Endothelial cell of umbilical vein (primary cell): ENCODE data around the gene GPRASP2. TPM values are rescaled to one million over a fixed set of nuclear protein-coding genes. Genes with fewer than 3 reads are reported as not detected.

Source experiments
- BruUV-seq: library from RNA; stranded (reverse); fragments of 400-500 nt; replicated peaks from 2 replicates; lab custom pipeline; 2021; lab: Mats Ljungman, UMichigan
- CTCF ChIA-PET: fragments of 300-600, 350-600 bp; sonication (Branson Sonifier 250); formaldehyde crosslinking; loops from one replicate; lab custom pipeline; 2021; ENCODE audit warnings: antibody characterized with exemption, inconsistent platforms; lab: Charles Lee
- POLR2A ChIA-PET: fragments of 300-600, 350-600 bp; sonication (Branson Sonifier 250); formaldehyde crosslinking; loops from one replicate; lab custom pipeline; 2021; ENCODE audit warnings: antibody characterized with exemption, inconsistent platforms; lab: Charles Lee
- DNase-seq: peaks from one replicate; pipeline ENCODE4 v3.0.0-alpha.2; 2011; ENCODE audit warnings: low read depth, low spot score
- FAIRE-seq: peaks from 2 replicates; lab custom pipeline; 2011; peaks lifted over from hg19 to GRCh38; lab: Jason Lieb, UNC
- H2AFZ ChIP-seq: 2 replicates; pipeline ENCODE4 v1.6.0; 2012; ENCODE audit warnings: low read depth, low read length, control low read depth, inconsistent platforms
- H3K27ac ChIP-seq: 2 replicates; pipeline ENCODE4 v1.5.1; 2011; ENCODE audit warnings: low read depth, mild to moderate bottlenecking, control low read depth, low read length, moderate library complexity; ENCODE audit not compliant: insufficient read depth
- H3K27me3 ChIP-seq, 2 experiments: 2 replicates each; pipeline versions ENCODE4 v1.6.0 to v1.6.1; 2011; ENCODE audit warnings: low read length in 2 of 2, mixed read lengths in 1 of 2; ENCODE audit not compliant: control insufficient read depth in 2 of 2, insufficient read depth in 2 of 2
- H3K36me3 ChIP-seq, 2 experiments: 2 replicates in 1 of 2; 3 replicates in 1 of 2; pipeline ENCODE4 v1.5.1; 2011; ENCODE audit warnings: low read length in 2 of 2, mild to moderate bottlenecking in 1 of 2, moderate library complexity in 1 of 2; ENCODE audit not compliant: control insufficient read depth in 2 of 2, insufficient read depth in 2 of 2; ENCODE audit errors: extremely low read depth in 1 of 2
- H3K4me1 ChIP-seq: 3 replicates; pipeline ENCODE4 v1.5.1; 2011; ENCODE audit warnings: mild to moderate bottlenecking, low read length; ENCODE audit not compliant: control insufficient read depth, insufficient read depth; ENCODE audit errors: extremely low read depth
- H3K4me2 ChIP-seq: 2 replicates; pipeline ENCODE4 v1.6.1; 2011; ENCODE audit warnings: low read length, control low read depth, mixed read lengths; ENCODE audit not compliant: insufficient read depth
- H3K4me3 ChIP-seq, 3 experiments: fragments of 200-600 bp in 1 of 3; sonication (generic), shearing (Covaris generic) in 1 of 3; replicated peaks in 1 of 3; 2 replicates each; pipeline ENCODE4 v1.5.1; 2011 to 2016; ENCODE audit warnings: control low read depth in 3 of 3, low read length in 3 of 3, mild to moderate bottlenecking in 2 of 3, inconsistent platforms in 1 of 3, low read depth in 1 of 3, moderate library complexity in 1 of 3; ENCODE audit not compliant: insufficient read depth in 1 of 3
- H3K79me2 ChIP-seq: 2 replicates; pipeline ENCODE4 v1.6.0; 2012; ENCODE audit warnings: low read length, inconsistent platforms; ENCODE audit not compliant: control insufficient read depth, insufficient read depth
- H3K9ac ChIP-seq: replicated peaks from 2 replicates; pipeline ENCODE3; 2011; ENCODE audit warnings: low read length, control low read depth; ENCODE audit not compliant: insufficient read depth; ENCODE audit errors: extremely low read depth
- H3K9me1 ChIP-seq: replicated peaks from 3 replicates; pipeline ENCODE4 v1.6.0; 2011; ENCODE audit warnings: mild to moderate bottlenecking, low read length; ENCODE audit not compliant: control insufficient read depth, insufficient read depth; ENCODE audit errors: extremely low read depth
- H3K9me3 ChIP-seq: replicated peaks from 2 replicates; pipeline ENCODE4 v1.5.1; 2012; ENCODE audit warnings: low read length, inconsistent platforms; ENCODE audit not compliant: control insufficient read depth, insufficient read depth
- H4K20me1 ChIP-seq: replicated peaks from 2 replicates; pipeline ENCODE3; 2011; ENCODE audit warnings: mild to moderate bottlenecking, low read length; ENCODE audit not compliant: control insufficient read depth, insufficient read depth; ENCODE audit errors: extremely low read depth
- CTCF ChIP-seq, 2 donors: IDR thresholded peaks; 1 replicate in 1 of 2; 2 replicates in 1 of 2; pipeline ENCODE4 v1.5.1; 2011; ENCODE audit warnings: low read length in 2 of 2, mild to moderate bottlenecking in 2 of 2, moderate library complexity in 2 of 2, control low read depth in 1 of 2, inconsistent platforms in 1 of 2, low read depth in 1 of 2; ENCODE audit not compliant: insufficient read depth in 1 of 2; ENCODE audit errors: extremely low read depth in 1 of 2
- EZH2 ChIP-seq: IDR thresholded peaks from 2 replicates; pipeline ENCODE4 v1.6.1; 2012; ENCODE audit warnings: borderline replicate concordance, low read depth, mild to moderate bottlenecking, moderate library complexity, low read length, inconsistent platforms; ENCODE audit not compliant: severe bottlenecking
- FOS ChIP-seq: IDR thresholded peaks from 2 replicates; pipeline ENCODE4 v1.6.1; 2011; ENCODE audit warnings: mild to moderate bottlenecking, low read length, moderate library complexity, borderline replicate concordance; ENCODE audit not compliant: insufficient read depth
- GATA2 ChIP-seq: IDR thresholded peaks from 2 replicates; pipeline ENCODE4 v1.7.0; 2011; ENCODE audit warnings: low read depth, mild to moderate bottlenecking, moderate library complexity, mixed read lengths, low read length; ENCODE audit not compliant: insufficient read length, insufficient read depth
- JUN ChIP-seq: IDR thresholded peaks from 2 replicates; pipeline ENCODE4 v1.6.1; 2011; ENCODE audit warnings: borderline replicate concordance, low read depth; ENCODE audit not compliant: insufficient read length, insufficient read depth
- MAX ChIP-seq: IDR thresholded peaks from 2 replicates; pipeline ENCODE4 v1.6.1; 2011; ENCODE audit not compliant: insufficient read depth, insufficient read length
- MYC ChIP-seq: IDR thresholded peaks from one replicate; pipeline ENCODE4 v1.6.1; 2011; ENCODE audit warnings: mild to moderate bottlenecking, low read depth, low read length
- POLR2A ChIP-seq: IDR thresholded peaks from 2 replicates; pipeline ENCODE4 v1.6.1; 2012; ENCODE audit warnings: low read depth, mild to moderate bottlenecking, control low read depth, low read length
- POLR2AphosphoS5 ChIP-seq: IDR thresholded peaks from 2 replicates; pipeline ENCODE4 v1.6.1; 2012; ENCODE audit warnings: low read depth, mild to moderate bottlenecking, control low read depth, low read length, moderate library complexity; ENCODE audit not compliant: insufficient read depth
- dilution Hi-C: fragments of 300-500 bp; cut with MboI; formaldehyde crosslinking; loops from one replicate; pipeline ENCODE4 v1.15.0; 2019; ENCODE audit warnings: low sequenced_read_pairs; ENCODE audit not compliant: extremely low pct_ligation_motif_present
- intact Hi-C: fragments of 100-400 bp; cut with micrococcal nuclease; formaldehyde crosslinking; loops from one replicate; pipeline ENCODE4 v1.10.0; 2022
- polyA plus RNA-seq, 4 experiments: library from polyadenylated mRNA; depleted of rRNA in 3 of 4; stranded (reverse) in 3 of 4; unstranded in 1 of 4; fragments of >200 nt; gene quantifications; 2 replicates each; pipeline versions ENCODE4 v1.2.1 to v1.2.3, GENCODE V29; 2011 to 2012; ENCODE audit warnings: missing spikeins in 1 of 4
- total RNA-seq: library from RNA; stranded (reverse); gene quantifications from 2 replicates; pipeline ENCODE4 v1.2.3, GENCODE V29; 2021

The GPRASP2 gene
- total and polyA plus RNA-seq, 2 donors (not counting 3 experiments of a cell fraction or from before 2014, with no cell fraction given), result 4.9 to 6.5 TPM

- no peaks in the 10 kb centered on the region for H3K4me1 ChIP-seq
- H3K79me2 ChIP-seq, result no peaks in the 10 kb centered on the region
- intact Hi-C loops, result no loop called here
- no peaks in the 10 kb centered on the region for H3K9me3 ChIP-seq
- no TSS peak for BruUV-seq
- H3K9ac ChIP-seq, result no peak overlapping the region
- no peak overlapping the region for H3K4me2 ChIP-seq
- FAIRE-seq, result no peak
- dilution Hi-C loops, result no loop called here
- no peak for DNase-seq
- H3K36me3 ChIP-seq, result no peaks in the 10 kb centered on the region
- CTCF ChIA-PET, result no interaction called here
- H4K20me1 ChIP-seq, result no peaks in the 10 kb centered on the region
- peaks cover 3 to 4% of the 10 kb centered on the region in 2 experiments for H3K27me3 ChIP-seq
- no peak overlapping the region for H3K4me3 ChIP-seq
- POLR2A ChIA-PET, result no interaction called here
- TF ChIP-seq FOS, result no peak
- TF ChIP-seq MYC, result no peak
- H3K9me1 ChIP-seq, result no peaks in the 10 kb centered on the region
- no peak overlapping the region for H3K27ac ChIP-seq
- no peak overlapping the region for H2AFZ ChIP-seq
Observed at GRCh38 chrX:102708900-102709299, 3.3 kb upstream of the GPRASP2 start.

- Histone ChIP-seq H3K4me1 (no peaks in the 10 kb centered on the region), H3K9me3 (no peaks in the 10 kb centered on the region), H3K9me1 (no peaks in the 10 kb centered on the region), H3K27me3 (peaks cover 3 to 4% of the 10 kb centered on the region in 2 experiments), H3K79me2 (no peaks in the 10 kb centered on the region), H3K27ac (no peak overlapping the region), H3K4me2 (peak overlapping the region; percentile 20), H4K20me1 (no peaks in the 10 kb centered on the region), H2AFZ (peak overlapping the region; percentile 86), H3K36me3 (no peaks in the 10 kb centered on the region), H3K9ac (no peak overlapping the region), H3K4me3 (peak overlapping the region in 1 of 3 experiments; percentile 51)
- TF ChIP-seq MYC (no peak), CTCF (IDR thresholded peaks at IDR 0.05; ENCODE audit: extremely low read depth in 1 of 2, insufficient read depth in 1 of 2, low read depth in 1 of 2, low read length in 2 of 2) (no peak), GATA2 (no peak), JUN (no peak), EZH2 (no peak), MAX (no peak), POLR2A (no peak), FOS (no peak), POLR2AphosphoS5 (no peak)
- DNase-seq (no peak), FAIRE-seq (no peak)
- intact Hi-C loops (loop anchor here (5.0 kb wide), 3 partner anchors 45 to 120 kb away; partner anchors contain the start of gene ARMCX5), dilution Hi-C loops (no loop called here)
- no TSS peak for BruUV-seq
- ChIA-PET CTCF (no interaction called here), POLR2A (no interaction called here)
Observed at GRCh38 chrX:102711872-102712215, 404 bp upstream of the GPRASP2 start.
